Head of caudate nucleus (tissue), 42 donors: Measurements from ENCODE around the gene BCAP31.
"Not testable (repeated sequence)": the region's sequence is repeated elsewhere in the genome, so short reads cannot be mapped to it uniquely, and the experiment has no call there.

Experiments
- DNase-seq, 42 donors: peaks; one replicate each; pipeline versions ENCODE4 v3.0.0 to v3.0.0-alpha.2; 2020 to 2021; ENCODE audit warnings: mixed read lengths in 7 of 42
- intact Hi-C: fragments of 100-400 bp; cut with DNase I; formaldehyde crosslinking; loops from one replicate; pipeline ENCODE4 v1.15.0; 2022

BCAP31 gene

DNA sequence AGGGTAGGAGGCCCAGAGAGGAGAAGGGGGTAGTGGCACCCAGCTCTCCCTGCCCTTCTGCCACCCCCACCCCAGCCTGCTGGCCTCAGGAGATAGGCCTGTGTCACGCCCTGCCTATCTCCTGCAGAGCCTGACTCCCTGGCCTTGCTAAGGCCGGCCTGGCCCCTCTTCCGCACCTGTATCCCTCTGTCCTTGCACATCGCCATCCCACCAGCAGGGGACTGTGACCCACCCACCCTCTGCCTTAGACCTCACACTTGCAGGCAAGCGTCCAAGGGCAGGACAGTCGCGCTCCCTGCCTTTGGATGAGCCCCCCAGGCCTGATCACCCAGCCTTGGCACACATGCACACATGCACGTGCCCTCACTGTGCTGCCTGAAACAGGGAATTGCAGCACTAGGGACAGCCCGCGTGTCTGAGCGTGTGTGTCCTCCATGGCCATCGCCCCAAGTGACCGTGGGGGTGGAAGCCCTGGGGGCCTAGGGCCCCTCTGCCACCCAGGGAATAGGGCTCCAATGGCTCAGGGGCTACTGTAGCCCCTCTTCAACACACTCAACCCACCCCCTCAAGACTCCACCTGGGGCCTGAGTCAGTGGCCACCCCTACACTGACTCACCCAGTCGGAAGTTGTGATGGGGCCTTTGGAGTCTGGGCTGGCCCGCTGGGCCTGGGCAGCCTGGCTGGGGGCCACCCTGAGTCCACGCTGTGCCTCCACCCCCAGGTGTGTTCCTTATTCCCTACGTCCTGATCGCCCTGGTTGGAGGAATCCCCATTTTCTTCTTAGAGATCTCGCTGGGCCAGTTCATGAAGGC is 34.3 kb downstream of the BCAP31 start:
- intact Hi-C loops, result loop anchor here (2.0 kb wide), 1 partner anchor 75 kb away; the partner anchor contains the start of gene PLXNB3
- DNase-seq, result peak in 1 of 42 donors; percentile 3

DNA sequence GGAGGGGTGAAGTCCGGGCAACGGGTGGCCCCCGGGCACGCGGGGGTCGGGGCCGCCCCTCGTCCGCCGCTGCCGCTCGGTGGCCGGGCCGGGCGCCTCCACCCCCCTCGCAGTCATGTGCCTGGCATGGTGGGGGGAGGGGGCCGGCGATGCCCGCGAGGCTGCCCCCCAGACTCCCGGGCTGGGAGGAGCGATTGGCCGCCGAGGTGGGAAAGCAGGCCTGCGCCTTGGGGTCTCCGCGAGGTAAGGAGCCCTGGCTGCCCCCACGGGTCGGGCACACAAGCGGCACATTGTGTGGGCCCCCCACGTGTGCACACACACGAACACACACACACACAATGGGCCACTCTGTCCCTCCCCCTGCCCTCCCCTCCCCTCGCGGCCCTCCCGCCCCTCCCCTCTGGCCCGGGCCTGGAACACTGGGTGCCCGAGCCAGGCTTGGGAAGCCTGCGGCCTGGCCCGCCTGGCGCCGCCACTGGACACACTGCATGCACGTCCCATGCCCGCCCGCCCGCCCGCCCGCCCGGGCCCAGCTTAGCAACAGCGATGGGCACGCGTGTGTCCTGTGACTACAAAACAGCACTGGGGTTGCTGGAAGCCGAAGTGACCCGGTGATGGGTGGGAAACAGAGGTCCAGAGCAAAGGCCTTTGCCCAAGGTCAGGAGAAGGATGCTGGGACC is 35.1 kb downstream of the BCAP31 start:
- DNase-seq, result peak; percentile 46 to 86 (median 71)
- intact Hi-C loops, result loop anchor here (2.0 kb wide), 1 partner anchor 76 kb away; the partner anchor contains the start of gene PLXNB3

DNA sequence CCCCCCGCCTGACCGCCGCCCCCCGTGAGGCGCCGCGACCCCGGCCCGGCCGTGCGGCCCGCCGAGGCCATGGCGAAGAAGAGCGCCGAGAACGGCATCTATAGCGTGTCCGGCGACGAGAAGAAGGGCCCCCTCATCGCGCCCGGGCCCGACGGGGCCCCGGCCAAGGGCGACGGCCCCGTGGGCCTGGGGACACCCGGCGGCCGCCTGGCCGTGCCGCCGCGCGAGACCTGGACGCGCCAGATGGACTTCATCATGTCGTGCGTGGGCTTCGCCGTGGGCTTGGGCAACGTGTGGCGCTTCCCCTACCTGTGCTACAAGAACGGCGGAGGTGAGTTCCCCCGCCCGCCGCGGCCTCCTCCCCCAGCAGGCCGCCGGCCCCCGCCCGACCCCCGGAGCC is 35.7 kb downstream of the BCAP31 start:
- intact Hi-C loops, result loop anchor here (2.0 kb wide), 1 partner anchor 76 kb away; the partner anchor contains the start of gene PLXNB3
- DNase-seq, result peak in 1 of 42 donors; percentile 0

DNA sequence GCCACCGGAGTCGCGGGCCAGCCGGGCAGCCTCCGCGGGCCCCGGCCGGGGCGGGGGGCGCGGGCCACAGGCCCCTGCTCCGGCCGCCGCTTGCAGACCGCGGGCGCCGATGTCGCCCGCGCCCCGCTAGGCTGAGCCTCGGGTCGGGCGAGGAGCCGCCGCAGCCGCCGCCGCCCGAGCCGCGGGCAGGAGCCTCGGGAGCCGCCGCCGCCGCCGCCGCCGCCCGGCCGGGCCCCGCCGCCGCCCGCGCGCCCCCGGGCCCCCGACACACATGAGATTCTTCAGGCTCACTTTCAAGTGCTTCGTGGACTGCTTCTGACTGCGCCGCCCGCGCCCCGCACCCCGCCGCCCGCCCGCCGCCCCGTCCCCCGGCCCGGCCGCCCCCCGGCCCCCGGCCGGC is 36.1 kb downstream of the BCAP31 start:
- intact Hi-C loops, result loop anchor here (2.0 kb wide), 1 partner anchor 77 kb away; the partner anchor contains the start of gene PLXNB3
- DNase-seq, result peak in 1 of 42 donors; percentile 2

DNA sequence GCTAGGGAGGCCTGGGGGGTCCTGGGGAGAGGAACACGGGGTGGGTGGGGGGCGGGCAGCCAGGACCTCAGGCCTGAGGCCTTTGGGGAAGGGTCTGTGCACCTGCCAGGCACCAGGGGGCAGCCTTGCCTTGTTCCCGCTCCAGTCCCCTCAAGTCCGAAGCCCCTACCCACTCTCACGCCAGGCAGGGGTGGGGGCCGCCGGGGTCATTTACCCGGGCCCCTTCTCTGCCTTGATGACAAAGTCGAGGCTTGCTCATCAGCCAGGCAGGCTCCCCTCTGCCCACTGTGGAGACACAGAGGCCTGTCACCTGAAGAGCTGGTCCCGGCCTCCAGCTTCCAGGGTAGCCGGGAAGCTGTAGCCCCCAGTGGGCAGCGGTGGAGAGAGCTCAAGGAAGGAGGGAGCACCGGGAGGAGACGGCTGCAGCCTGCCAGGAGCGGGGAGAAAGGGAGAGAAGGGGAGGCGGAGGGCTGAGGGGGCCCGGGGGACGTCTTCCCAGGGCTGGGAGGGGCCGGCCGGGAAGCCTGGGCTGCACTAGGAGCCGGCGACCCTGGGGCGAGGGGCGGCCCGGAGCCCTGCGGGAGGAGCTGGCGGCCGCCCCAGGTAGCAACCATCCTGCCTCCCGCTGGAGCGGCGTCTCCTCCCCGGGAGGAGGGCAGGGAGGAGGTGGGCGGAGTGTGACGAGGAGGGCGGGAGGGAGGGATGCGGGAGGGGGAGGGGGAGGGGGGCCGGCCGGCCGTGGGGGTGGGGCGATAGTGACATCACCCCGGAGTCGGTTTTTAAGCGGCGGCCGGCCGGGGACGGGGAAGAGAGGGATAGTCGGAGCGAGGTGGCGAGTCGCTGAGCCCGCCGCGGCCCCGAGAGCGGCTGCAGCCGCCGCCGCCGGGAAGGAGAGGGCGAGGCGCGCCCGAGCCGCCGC is 36.8 kb downstream of the BCAP31 start, which contains the start of gene SLC6A8:
Gene SLC6A8 (plus strand): TSS at position 806 of the 919 bp plus-strand sequence. CDS start 649 bp downstream, outside the sequence.
- DNase-seq, result peak; percentile 54 to 92 (median 81)
- intact Hi-C loops, result loop anchor here (2.0 kb wide), 1 partner anchor 77 kb away; the partner anchor contains the start of gene PLXNB3

DNA sequence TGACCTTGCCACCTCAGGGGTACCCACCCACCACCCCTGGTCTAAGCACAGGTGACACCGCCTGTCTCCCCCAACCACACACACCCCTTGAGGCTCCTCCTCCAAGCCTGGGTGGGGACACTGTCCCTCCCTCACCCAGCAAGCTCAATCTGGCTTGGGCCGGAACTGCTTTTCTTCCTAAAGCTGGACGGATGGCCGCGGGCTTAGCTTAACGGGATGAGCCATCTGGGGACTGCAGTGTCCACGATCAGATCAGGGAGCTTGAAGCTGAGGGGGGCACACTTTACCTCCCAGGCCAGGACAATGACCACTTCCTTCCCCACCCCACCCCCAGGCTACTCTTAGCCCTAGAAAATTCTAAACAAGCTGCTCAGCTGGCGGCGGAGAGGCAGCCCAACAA is 37.5 kb downstream of the BCAP31 start:
- peak in 1 of 42 donors; percentile 1 for DNase-seq
- intact Hi-C loops, result no loop called here

DNA sequence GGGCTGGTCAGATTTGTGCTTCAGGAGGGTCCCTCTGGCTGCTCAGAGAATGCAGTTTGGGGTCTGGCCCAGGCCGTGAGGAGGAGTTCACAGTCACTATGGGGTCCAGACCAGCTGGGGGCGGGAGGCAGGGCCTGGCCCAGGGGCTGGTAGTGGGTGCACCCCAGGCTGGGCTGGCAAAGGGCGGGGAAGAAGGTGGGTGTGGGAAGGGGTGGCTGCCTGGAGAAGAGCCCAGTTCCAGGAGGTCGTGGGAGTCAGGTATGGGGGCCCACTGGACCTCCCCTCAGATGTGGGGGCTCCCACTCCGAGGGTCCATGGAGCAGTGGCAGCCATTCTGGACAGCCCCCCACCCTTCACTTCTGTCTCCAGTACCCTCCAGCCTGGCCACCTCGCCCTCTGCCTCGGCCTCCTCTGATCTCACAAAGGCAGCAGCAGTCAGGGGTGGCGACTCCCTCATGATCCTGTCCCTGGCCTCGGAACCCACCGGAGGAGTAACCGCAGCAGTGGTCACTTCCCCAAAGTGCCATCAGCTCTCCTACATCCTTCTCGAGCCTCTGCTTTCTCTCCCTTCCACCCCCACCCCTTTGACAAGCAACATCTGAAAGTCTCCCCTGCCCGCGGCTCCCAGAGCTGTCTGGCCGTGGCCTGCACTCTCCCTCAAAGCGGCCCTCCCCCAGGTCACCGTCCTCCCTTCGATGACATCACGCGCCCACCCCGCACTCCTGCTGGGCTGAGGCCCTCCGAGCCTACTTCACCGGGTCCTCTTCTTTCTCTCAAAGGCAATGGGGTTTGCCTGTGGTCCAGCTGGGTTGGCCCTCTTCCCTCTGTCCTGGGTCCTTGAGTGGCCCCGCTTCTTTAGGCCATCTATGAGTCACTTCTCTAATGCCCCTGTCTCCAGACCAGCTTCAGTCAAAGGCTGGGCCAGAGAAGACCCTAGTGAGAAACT is 38.2 kb downstream of the BCAP31 start:
- peak in 2 of 42 donors; percentile 1 to 5 for DNase-seq
- intact Hi-C loops, result no loop called here

DNA sequence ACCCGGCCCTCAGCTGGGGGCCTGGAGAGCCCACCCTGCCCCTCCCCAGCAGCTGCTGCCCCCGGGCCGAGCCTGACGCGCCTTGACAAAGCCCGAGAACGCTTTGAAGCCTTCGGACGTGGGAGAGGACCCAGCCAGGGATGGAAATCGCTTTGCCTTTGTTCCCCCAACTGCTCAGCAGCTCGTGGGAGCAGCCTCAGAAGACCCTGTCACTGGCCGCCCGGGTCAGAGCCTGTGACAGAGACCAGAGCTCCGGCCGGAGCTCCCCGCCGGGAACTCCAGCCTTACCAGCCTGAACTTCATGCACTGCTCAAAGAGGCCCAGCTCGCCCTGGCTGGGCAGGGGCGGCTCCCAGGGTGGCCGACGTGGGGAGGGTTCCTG is 39.0 kb downstream of the BCAP31 start:
- peak in 4 of 42 donors; percentile 1 to 20 (median 8) for DNase-seq
- intact Hi-C loops, result no loop called here

DNA sequence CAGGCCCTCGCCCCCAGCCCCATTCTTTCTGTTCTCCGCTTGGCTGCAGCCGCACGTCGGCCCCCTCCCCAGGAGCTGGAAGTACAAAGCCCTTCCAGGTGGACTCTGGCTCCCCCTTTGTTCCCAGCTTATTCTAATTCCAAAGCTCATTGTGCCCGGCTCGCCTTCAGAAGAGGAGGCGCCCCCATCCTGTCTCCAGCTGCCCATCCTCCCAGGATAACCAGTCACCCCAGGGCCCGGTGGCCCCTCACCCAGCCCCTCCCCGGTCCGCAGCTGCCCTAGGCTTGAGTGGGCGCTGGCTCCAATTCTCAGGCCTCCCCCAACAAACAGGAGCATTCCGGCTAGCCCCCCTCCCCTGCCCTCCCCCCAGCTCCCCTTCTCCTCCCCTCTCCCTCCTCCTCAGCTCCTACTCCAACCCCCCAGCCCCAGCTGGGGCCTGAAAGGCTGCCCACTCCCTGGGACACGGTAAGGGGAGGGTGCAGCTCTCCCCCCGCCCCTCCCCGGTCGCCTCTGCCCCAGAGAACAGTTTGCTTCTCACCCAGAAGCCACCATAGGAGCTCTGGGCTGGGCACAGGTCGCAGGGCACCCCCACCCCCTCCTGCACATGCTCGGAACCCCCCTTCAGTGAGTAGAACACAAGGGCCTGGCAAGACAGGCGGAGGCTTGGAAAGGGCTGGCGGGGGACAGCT is 39.6 kb downstream of the BCAP31 start:
- intact Hi-C loops, result no loop called here
- peak in 10 of 42 donors; percentile 1 to 23 (median 7) for DNase-seq

DNA sequence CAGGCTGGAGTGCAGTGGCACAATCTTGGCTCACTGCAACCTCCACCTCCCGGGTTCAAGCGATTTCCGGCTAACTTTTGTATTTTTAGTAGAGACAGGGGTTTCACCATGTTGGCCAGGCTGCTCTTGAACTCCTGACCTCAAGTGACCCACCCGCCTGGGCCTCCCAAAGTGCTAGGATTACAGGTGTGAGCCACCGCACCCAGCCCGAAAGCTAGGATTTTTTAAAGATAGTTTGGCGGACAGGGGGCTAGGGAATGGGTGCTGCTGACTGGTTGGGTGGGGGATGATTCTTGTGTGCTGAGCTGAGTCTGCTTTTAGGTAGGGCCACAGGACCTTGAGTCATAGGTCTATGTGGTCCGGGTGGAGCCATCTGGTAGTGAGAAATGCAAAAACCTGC is 40.7 kb downstream of the BCAP31 start:
- DNase-seq, result peak in 3 of 42 donors; percentile 1 to 10 (median 5)
- intact Hi-C loops, result not testable (repeated sequence)

DNA sequence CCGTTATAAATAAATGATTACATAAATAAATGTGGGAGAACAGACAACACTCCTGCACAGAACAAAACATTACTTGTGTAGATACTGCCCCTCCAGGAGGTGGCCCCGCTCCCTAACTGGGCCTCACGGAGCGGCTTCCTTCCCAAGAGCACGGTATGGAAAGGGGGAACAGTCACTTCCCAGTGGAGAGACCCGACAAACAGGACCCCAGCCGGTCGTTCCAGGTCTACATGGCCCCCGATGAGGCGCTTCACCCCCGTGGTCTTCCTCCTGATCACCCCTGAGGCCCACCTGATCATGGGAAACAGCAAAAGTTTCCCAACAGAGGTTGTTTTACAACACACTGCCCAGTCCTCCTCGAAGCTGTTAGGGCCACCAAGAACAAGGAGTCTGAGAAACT is 43.0 kb downstream of the BCAP31 start:
- intact Hi-C loops, result no loop called here

DNA sequence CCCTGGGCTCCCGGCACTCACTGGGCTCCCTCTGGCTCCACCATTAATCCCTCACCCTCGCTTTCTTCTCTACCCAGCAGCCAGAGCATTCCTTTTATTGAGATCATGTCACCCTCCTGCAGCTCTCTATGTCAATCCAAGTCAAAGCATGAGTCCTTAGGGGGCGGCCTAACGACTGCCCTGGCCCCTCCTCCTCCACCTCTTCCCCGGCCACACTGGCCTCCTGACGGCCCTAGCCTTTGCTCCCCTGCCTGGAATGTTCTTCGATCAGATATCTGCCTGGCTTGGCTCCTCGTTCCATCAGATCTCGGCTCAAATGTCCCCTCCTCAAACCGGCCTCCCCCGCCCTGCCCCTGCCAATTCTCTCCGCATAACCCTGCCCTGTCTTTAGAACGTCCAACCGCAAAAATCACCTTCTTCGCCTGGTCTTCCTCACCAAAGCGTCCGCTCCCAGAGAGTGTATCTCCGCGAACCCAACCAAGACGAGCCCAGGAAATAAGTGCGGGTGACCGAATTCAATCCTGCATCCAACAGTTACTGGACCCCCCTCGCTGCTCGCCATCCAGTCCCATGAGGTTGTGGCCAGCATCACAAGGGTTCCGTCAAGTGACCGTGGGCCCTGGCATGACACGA is 49.9 kb downstream of the BCAP31 start:
- DNase-seq, result peak in 5 of 42 donors; percentile 14 to 28 (median 23)
- intact Hi-C loops, result no loop called here

More for the DNA sequence above, 43.0 kb downstream of the BCAP31 start:
- DNase-seq, result peak in 9 of 42 donors; percentile 1 to 28 (median 12)

DNA sequence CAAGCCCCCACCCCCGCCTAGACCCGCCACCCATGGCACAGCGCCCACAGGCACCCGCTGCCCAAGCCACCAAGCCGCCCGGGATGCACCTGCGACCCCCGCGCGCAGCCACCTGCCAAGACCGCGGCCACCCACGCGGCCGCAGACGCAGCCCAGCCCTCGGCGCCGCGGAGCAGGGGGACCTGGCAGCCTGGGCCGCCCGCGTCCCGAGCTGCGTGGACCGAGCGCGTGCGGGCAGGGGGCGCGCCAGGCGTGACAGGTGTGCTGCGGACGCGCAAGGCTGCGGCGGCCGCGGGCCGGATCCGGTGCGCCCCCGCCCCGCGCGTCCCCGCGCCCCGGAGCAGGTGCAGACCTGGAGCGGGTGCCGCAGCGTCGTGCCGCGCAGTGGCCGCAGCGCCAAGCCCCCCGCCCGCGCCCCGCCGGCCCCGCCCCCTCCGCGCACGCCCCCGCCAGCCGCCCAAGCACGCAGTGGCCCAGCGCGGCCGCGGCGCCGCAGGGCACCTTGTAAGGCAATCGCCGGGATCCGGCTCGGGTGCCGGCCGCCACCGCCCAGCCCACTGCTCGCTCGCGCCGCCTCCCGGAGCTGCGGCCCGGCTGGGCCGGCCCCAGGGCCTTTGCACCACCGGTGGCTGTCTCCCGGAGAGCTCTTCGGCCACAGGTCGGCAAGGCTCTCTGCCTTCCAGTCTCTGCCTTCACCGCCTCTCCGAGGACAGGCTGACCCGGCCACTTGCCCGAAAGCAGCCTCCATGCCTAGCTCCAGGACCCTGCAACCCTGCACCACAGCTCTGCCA is 50.6 kb downstream of the BCAP31 start, which contains the start of gene PNCK:
Gene PNCK (minus strand): TSS at position 386 of the 791 bp plus-strand sequence. CDS start 737 bp downstream, outside the sequence.
- DNase-seq, result peak in 8 of 42 donors; percentile 8 to 41 (median 28)
- intact Hi-C loops, result no loop called here

DNA sequence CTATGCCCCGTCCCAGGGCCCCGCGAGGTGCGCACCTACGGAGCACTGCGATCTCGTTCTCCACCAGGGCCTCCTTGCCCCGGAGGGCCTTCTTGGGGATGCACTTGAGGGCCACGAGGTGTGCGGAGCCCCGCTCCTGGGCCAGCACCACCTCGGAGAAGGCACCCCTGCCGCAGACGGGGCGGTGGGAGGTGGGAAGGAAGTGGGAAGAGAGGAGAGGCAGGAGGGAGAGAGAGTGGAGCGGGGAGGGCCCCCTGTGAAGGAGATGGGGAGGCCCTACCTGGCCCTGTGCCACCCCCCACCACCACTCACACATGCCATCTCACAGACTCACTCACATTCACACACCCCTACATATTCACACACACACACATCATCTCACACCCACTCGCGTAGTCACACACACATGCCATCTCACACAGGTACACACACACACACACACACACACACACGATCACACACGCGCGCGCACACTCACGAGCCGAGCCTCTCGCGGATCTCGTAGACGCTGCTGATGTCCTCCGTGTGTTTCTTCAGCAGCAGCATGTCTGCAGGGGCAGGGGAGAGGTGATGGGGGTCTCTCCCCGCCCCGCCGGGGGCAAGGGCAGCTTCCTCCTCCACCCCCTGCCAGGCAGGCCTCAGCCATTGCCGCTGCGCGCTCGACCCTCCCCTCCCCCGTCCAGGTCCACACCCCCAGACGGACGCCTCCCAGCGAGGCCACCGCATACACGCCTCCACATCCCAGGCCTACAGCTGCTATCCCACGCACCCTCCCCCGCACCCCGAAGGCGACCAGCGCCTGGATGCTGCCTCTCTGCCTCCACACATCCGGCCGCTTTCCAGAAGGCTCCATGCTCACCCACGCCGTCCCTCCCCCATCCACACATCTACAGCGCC is 51.4 kb downstream of the BCAP31 start:
- peak in 14 of 42 donors; percentile 7 to 43 (median 30) for DNase-seq
- intact Hi-C loops, result no loop called here
